K562 (cell line): ENCODE results near the gene ADD1. TPM values are rescaled to one million over a fixed set of nuclear protein-coding genes. Genes with fewer than 3 reads are reported as not detected.

Source experiments
- ARHGAP35 ChIP-seq: fragments of 450-650 bp; IDR thresholded peaks from 2 replicates; pipeline ENCODE4 v1.6.1; 2018; ENCODE audit not compliant: partially characterized antibody
- ARID3A ChIP-seq: IDR thresholded peaks from 2 replicates; pipeline ENCODE4 v1.6.1; 2012; ENCODE audit warnings: low read depth, low read length, improper control_type of control experiment, borderline replicate concordance
- CTBP1 ChIP-seq: fragments of 450-650 bp; IDR thresholded peaks from 2 replicates; pipeline ENCODE4 v1.6.1; 2016; ENCODE audit warnings: borderline replicate concordance
- CXXC5 ChIP-seq: fragments of 250-450 bp; sonication (Bioruptor Pico); IDR thresholded peaks from 2 replicates; pipeline ENCODE4 v1.8.0; 2022; ENCODE audit warnings: inconsistent platforms, mild to moderate bottlenecking, moderate library complexity
- KDM1A ChIP-seq, 2 experiments: fragments of 450-650 bp; IDR thresholded peaks; 2 replicates each; pipeline ENCODE4 v1.6.1; 2016; ENCODE audit warnings: mild to moderate bottlenecking in 2 of 2
- MEF2A ChIP-seq: IDR thresholded peaks from 2 replicates; pipeline ENCODE4 v1.6.1; 2011; ENCODE audit warnings: low read depth, mild to moderate bottlenecking, low read length, moderate library complexity; ENCODE audit not compliant: control insufficient read depth
- NR3C1 ChIP-seq: sonication (generic); formaldehyde crosslinking; IDR thresholded peaks from 2 replicates; pipeline ENCODE4 v1.8.1; 2022; ENCODE audit warnings: missing genetic modification reagents
- POLR2H ChIP-seq: IDR thresholded peaks from 2 replicates; pipeline ENCODE4 v1.6.1; 2016; ENCODE audit warnings: missing genetic modification characterization, low read depth, mild to moderate bottlenecking, control low read depth, missing compliant biosample characterization, moderate library complexity
- RBM17 ChIP-seq: fragments of 200-400 bp; formaldehyde crosslinking; IDR thresholded peaks from 2 replicates; pipeline ENCODE4 v1.6.1; 2017; ENCODE audit warnings: low read depth, mild to moderate bottlenecking, low read length, borderline replicate concordance
- RERE ChIP-seq: sonication (generic); formaldehyde crosslinking; IDR thresholded peaks from 2 replicates; pipeline ENCODE4 v1.8.0; 2023; ENCODE audit warnings: missing genetic modification reagents, mild to moderate bottlenecking, borderline replicate concordance
- SMAD1 ChIP-seq: fragments of 150-350 bp; IDR thresholded peaks from 2 replicates; pipeline ENCODE4 v1.6.1; 2014; ENCODE audit warnings: low read length, low read depth; ENCODE audit not compliant: partially characterized antibody
- SNAPC5 ChIP-seq: fragments of 250-450 bp; sonication (Bioruptor Pico); IDR thresholded peaks from 2 replicates; pipeline ENCODE4 v1.8.0; 2021; ENCODE audit warnings: moderate library complexity, mild to moderate bottlenecking, inconsistent platforms
- SPI1 ChIP-seq: IDR thresholded peaks from 2 replicates; pipeline ENCODE4 v1.6.1; 2011; ENCODE audit warnings: low read depth, low read length, control low read depth, borderline replicate concordance
- STAT5B ChIP-seq: fragments of 250-450 bp; sonication (Bioruptor Pico); IDR thresholded peaks from 2 replicates; pipeline ENCODE4 v1.8.0; 2021; ENCODE audit warnings: mild to moderate bottlenecking, inconsistent platforms
- TCF7 ChIP-seq: sonication (generic); IDR thresholded peaks from 2 replicates; pipeline ENCODE4 v1.6.1; 2016; ENCODE audit warnings: antibody characterized with exemption, borderline replicate concordance
- XRCC4 ChIP-seq: IDR thresholded peaks from one replicate; pipeline ENCODE4 v1.6.1; 2011; ENCODE audit not compliant: insufficient read depth, insufficient read length; ENCODE audit errors: extremely low read depth
- ZFP91 ChIP-seq: sonication (generic); formaldehyde crosslinking; IDR thresholded peaks from 2 replicates; pipeline ENCODE4 v1.8.0; 2022; ENCODE audit warnings: mild to moderate bottlenecking, missing genetic modification reagents
- ZNF146 ChIP-seq: IDR thresholded peaks from one replicate; pipeline ENCODE4 v1.6.1; 2018; ENCODE audit warnings: missing compliant biosample characterization; ENCODE audit not compliant: unreplicated experiment
- polyA plus RNA-seq, 8 experiments: library from polyadenylated mRNA; depleted of rRNA in 4 of 8; stranded (reverse) in 5 of 8; unstranded in 3 of 8; fragments of >200 nt; fragmentation: Nextera tagmentation in 2 of 8; fragmentation: Illumina TruSeq in 1 of 8; extraction: Ambion mirVana in 2 of 8; extraction: Trizol in 1 of 8; gene quantifications; 2 replicates each; pipeline versions ENCODE4 v1.2.1 to v1.2.3, GENCODE V29; 2011 to 2014; ENCODE audit warnings: inconsistent platforms in 1 of 8, missing spikeins in 1 of 8
- total RNA-seq, 7 experiments: library from RNA; depleted of rRNA in 6 of 7; stranded (reverse); fragments of >200 nt in 6 of 7; fragmentation: Illumina TruSeq in 2 of 7; extraction: Trizol in 2 of 7; gene quantifications; 2 replicates each; pipeline versions ENCODE4 v1.2.1 to v1.2.3, GENCODE V29; 2011 to 2021; ENCODE audit warnings: low replicate concordance in 1 of 7

The ADD1 gene
- total and polyA plus RNA-seq, 9 of the 15 experiments (the other 6 are each of a cell fraction or from before 2014, with no cell fraction given) = 17.5 to 153 (median 74.0) TPM

GRCh38 chr4:2794486-2795299 lies 49.0 kb upstream of the ADD1 start (continued):
- TF ChIP-seq XRCC4 (no peak), POLR2H (tag) (no peak), STAT5B (CRISPR knock-in tag) (no peak), ZFP91 (CRISPR knock-in tag) (no peak), RERE (no peak), TCF7 (no peak), CTBP1 (peak; percentile 38; the same call in 1 of the 2 replicates), KDM1A (IDR thresholded peaks at IDR 0.05) (no peak), RBM17 (no peak), SMAD1 (no peak), ZNF146 (no peak), ARHGAP35 (no peak), SNAPC5 (CRISPR knock-in tag) (no peak), ARID3A (no peak), MEF2A (no peak), NR3C1 (CRISPR knock-in tag) (no peak), SPI1 (peak; percentile 54; the same call in 1 of the 2 replicates), CXXC5 (peak; percentile 36; the same call in 1 of the 2 replicates)
